Measurements from ENCODE around the gene CENPE.

- no peak for TF ChIP-seq POLR2A (IDR thresholded peaks at IDR 0.05)
- TF ChIP-seq, protein P1, sequence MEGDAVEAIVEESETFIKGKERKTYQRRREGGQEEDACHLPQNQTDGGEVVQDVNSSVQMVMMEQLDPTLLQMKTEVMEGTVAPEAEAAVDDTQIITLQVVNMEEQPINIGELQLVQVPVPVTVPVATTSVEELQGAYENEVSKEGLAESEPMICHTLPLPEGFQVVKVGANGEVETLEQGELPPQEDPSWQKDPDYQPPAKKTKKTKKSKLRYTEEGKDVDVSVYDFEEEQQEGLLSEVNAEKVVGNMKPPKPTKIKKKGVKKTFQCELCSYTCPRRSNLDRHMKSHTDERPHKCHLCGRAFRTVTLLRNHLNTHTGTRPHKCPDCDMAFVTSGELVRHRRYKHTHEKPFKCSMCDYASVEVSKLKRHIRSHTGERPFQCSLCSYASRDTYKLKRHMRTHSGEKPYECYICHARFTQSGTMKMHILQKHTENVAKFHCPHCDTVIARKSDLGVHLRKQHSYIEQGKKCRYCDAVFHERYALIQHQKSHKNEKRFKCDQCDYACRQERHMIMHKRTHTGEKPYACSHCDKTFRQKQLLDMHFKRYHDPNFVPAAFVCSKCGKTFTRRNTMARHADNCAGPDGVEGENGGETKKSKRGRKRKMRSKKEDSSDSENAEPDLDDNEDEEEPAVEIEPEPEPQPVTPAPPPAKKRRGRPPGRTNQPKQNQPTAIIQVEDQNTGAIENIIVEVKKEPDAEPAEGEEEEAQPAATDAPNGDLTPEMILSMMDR (IDR thresholded peaks at IDR 0.05): no peak
These were observed 105.9 kb downstream of the CENPE start for GRCh38 chr4:103092245-103092644.

Data from prostate gland (tissue), 2 donors.